ENCODE data around the gene ARHGAP31.

Gene ARHGAP31

DNA sequence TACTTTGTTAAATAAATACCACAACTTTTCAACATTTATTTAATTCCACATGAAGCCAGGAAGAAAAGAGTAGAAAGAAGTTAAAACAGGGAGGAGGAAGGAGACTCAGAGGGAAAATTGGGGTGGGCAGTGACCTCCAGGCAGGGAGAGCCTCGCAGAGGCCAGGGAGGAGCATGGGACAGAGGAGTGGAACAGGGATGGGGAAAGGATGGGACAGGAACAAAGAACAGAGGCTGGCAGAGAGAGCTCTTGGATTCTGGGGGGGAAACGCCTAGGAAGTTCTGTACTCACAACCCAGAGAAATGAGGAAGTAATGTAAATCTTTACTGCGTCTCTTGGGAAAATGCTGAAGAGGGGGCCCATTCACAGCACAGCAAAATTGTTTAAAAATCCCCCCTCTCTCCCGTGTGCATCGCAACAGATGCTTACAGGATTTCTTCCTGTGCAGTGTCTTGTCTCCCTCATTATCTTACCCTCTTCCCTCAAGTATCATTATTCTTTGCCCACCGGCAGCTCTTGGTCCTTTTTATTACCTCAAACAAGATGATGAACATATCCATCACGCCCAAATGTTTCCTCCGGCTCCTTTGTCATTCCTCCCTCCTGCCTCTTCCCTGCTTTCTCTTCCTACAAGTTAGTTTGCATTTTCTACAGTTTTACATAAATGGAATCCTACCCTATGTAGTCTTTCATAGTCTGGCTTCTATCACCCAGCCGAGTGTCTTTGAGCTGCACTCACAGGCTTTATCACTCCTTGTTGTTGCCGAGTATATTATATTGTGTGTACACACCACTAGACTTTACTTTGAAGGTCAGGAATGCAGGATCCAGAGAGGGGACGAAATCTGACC lies 65.5 kb downstream of the ARHGAP31 start:
- no peak for DNase-seq
- Histone ChIP-seq H3K4me3 (ENCODE audit: low read depth, low read length) (no peak overlapping the region), H3K27ac (no peak overlapping the region), H3K27me3 (ENCODE audit: insufficient read depth, low read depth, severe bottlenecking) (no peaks in the 10 kb centered on the region), H3K36me3 (no peaks in the 10 kb centered on the region), H3K9me3 (ENCODE audit: severe bottlenecking) (no peaks in the 10 kb centered on the region)
- TF ChIP-seq, protein P1, sequence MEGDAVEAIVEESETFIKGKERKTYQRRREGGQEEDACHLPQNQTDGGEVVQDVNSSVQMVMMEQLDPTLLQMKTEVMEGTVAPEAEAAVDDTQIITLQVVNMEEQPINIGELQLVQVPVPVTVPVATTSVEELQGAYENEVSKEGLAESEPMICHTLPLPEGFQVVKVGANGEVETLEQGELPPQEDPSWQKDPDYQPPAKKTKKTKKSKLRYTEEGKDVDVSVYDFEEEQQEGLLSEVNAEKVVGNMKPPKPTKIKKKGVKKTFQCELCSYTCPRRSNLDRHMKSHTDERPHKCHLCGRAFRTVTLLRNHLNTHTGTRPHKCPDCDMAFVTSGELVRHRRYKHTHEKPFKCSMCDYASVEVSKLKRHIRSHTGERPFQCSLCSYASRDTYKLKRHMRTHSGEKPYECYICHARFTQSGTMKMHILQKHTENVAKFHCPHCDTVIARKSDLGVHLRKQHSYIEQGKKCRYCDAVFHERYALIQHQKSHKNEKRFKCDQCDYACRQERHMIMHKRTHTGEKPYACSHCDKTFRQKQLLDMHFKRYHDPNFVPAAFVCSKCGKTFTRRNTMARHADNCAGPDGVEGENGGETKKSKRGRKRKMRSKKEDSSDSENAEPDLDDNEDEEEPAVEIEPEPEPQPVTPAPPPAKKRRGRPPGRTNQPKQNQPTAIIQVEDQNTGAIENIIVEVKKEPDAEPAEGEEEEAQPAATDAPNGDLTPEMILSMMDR (IDR thresholded peaks at IDR 0.05; ENCODE audit: low read depth, low read length), result no peak

DNA sequence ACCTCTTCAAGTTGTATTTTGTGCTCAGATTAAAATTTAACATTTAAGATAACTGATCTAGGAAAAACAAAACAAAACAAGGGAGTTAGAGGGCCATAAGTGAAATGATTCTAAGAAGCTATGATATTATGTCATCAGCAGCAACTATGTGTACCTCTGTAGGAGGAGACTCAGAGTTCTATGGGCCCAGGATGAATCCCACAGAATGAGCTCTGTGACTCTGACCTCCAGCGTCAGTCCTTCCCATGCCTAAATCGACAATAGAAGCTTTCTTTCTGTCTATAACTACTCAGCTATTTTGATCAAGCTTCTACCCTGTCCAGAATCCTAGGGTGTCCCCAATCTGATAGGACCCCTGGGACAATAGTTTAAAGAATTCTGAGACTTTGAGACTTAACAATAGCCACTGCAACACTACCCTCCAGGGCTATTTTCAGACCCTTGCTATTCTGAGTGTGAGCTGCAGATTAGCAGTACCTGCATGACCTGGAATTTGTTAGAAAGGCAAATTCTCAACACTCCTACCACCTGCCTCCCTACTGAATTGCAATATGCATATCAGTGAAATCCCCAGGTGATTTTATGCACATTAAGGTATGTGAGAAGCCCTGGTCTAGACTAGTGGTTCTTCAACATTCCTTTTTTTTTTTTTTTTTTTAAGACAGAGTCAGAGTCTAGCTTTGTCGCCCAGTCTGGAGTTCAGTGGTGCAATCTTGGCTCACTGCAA lies 66.7 kb downstream of the ARHGAP31 start:
- DNase-seq, result no peak
- Histone ChIP-seq H3K27ac (no peak overlapping the region), H3K4me3 (ENCODE audit: low read depth, low read length) (no peak overlapping the region), H3K27me3 (ENCODE audit: insufficient read depth, low read depth, severe bottlenecking) (no peaks in the 10 kb centered on the region), H3K9me3 (ENCODE audit: severe bottlenecking) (no peaks in the 10 kb centered on the region), H3K36me3 (no peaks in the 10 kb centered on the region)
- TF ChIP-seq, protein P1 (IDR thresholded peaks at IDR 0.05; ENCODE audit: low read depth, low read length), result no peak

DNA sequence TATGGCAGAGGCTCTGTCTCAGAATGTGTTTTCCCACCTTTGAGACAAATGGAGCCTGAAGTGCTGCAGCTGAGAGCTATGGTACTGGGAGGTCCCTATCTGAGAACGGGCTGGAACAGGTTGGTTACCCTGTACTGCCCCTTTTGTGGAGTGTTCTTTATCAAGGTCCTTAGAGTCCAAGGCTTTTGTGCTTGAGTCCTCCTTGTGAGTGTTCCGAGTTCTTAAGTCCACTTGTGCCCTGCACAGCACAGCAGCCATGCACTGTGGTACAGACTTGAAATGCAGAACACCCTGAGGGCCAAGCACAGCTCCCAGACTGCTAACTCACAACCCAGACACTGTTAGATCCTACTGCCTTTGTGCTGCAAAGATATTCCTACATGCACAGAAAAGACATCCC lies 67.8 kb downstream of the ARHGAP31 start:
- Histone ChIP-seq H3K27me3 (ENCODE audit: insufficient read depth, low read depth, severe bottlenecking) (no peaks in the 10 kb centered on the region), H3K4me3 (ENCODE audit: low read depth, low read length) (no peak overlapping the region), H3K27ac (no peak overlapping the region), H3K9me3 (ENCODE audit: severe bottlenecking) (no peaks in the 10 kb centered on the region), H3K36me3 (no peaks in the 10 kb centered on the region)
- TF ChIP-seq, protein P1 (IDR thresholded peaks at IDR 0.05; ENCODE audit: low read depth, low read length), result no peak
- DNase-seq, result no peak

DNA sequence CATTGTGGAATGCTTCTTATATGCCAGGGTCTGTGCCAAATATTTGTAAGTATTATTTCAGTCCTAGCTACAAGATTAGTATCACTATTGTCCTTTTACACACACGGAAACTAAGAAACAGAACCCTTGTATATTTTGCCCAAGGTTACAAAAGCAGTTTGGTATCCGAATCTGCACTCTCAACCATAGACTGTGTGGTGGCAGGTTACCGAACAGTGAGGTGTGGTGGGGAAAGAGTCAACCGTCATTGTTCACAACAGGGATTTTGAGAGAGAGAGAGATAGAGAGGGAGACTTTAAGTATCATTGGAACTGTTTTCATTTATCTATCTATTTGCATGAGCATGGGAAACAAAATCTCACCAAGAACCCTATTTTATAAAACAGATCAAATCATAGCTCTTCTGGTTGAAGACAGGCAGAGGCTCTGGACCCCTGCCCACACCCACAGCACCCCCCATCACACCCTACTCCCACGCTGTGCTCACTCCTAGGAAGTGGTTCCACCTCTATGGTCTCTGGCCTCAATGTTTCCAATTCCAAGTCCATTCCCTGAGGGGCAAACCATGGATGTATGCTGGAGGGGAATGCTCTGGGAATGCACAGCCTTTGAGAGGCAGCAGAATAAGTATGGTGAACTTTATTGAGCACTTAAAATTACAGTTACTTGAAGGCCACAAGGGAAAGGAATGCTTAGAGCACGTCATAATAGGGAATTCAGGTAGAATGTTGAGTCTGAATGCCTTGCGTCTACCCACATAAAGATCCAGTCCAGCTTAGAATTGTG lies 69.0 kb downstream of the ARHGAP31 start:
- DNase-seq, result no peak
- H3K27ac ChIP-seq, result no peak overlapping the region

DNA sequence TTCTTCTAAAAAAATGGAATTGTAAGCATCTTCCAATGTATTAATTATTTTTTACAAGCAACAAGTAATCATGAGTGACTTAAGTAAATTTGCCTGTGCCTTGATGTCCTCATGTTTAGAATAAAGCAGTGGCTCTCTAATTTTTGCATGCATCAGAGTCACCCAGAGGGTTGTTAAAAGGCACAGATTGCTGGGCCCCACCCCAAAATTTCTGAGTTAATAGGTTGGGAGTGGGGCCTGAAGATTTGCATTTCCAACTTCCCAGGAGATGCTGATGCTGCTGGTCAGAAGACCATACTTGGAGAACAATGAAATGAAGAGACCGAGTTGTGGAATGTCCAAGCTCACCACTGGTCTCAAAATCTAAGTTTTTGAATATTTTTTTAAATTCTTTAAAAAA lies 70.2 kb downstream of the ARHGAP31 start:
- Histone ChIP-seq H3K9me3 (ENCODE audit: severe bottlenecking) (no peaks in the 10 kb centered on the region), H3K27ac (no peak overlapping the region), H3K27me3 (ENCODE audit: insufficient read depth, low read depth, severe bottlenecking) (no peaks in the 10 kb centered on the region), H3K36me3 (no peaks in the 10 kb centered on the region), H3K4me3 (ENCODE audit: low read depth, low read length) (no peak overlapping the region)
- TF ChIP-seq, protein P1 (IDR thresholded peaks at IDR 0.05; ENCODE audit: low read depth, low read length), result no peak
- no peak for DNase-seq

More for the DNA sequence above, 69.0 kb downstream of the ARHGAP31 start:
- Histone ChIP-seq H3K4me3 (ENCODE audit: low read depth, low read length) (no peak overlapping the region), H3K36me3 (no peaks in the 10 kb centered on the region), H3K27me3 (ENCODE audit: insufficient read depth, low read depth, severe bottlenecking) (no peaks in the 10 kb centered on the region), H3K9me3 (ENCODE audit: severe bottlenecking) (no peaks in the 10 kb centered on the region)
- TF ChIP-seq, protein P1 (IDR thresholded peaks at IDR 0.05; ENCODE audit: low read depth, low read length), result no peak

Measured in WERI-Rb-1 (cell line).